Keratinocyte (primary cell): ENCODE data around the gene SAFB2.

ENCODE experiments used
- EZH2 ChIP-seq: IDR thresholded peaks from one replicate; pipeline ENCODE4 v1.6.1; 2012; ENCODE audit warnings: inconsistent platforms, mild to moderate bottlenecking, low read length, moderate library complexity
- TF ChIP-seq, protein P1 (sequence below), 3 experiments: IDR thresholded peaks in 1 of 3; conservative IDR thresholded peaks in 1 of 3; optimal IDR thresholded peaks in 1 of 3; 2 replicates in 2 of 3; 3 replicates in 1 of 3; pipeline versions ENCODE3 to v1.5.1; 2011; ENCODE audit warnings: low read length in 3 of 3, mild to moderate bottlenecking in 3 of 3, moderate library complexity in 2 of 3, control low read depth in 1 of 3, inconsistent platforms in 1 of 3; ENCODE audit not compliant: insufficient read depth in 2 of 3; ENCODE audit errors: extremely low read depth in 1 of 3

DNA sequence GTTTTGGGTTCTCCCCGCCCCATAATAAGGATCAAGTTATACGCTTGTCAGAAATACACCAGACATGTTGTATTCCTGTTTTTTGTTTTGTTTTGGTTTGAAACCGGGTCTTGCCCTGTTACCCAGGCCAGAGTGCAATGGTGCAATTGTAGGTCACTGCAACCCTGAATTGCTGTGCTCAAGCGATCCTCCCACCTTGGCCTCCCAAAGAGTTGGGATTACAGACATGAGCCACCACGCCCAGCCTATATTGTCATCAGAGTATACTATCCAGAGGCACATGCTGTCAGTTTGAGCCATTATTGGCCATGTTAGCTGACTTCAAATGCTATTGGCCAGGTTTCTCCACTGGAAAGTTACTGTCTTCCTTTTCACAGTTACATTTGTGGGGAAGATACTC is 10.1 kb upstream of the SAFB2 start:
- TF ChIP-seq, protein P1, sequence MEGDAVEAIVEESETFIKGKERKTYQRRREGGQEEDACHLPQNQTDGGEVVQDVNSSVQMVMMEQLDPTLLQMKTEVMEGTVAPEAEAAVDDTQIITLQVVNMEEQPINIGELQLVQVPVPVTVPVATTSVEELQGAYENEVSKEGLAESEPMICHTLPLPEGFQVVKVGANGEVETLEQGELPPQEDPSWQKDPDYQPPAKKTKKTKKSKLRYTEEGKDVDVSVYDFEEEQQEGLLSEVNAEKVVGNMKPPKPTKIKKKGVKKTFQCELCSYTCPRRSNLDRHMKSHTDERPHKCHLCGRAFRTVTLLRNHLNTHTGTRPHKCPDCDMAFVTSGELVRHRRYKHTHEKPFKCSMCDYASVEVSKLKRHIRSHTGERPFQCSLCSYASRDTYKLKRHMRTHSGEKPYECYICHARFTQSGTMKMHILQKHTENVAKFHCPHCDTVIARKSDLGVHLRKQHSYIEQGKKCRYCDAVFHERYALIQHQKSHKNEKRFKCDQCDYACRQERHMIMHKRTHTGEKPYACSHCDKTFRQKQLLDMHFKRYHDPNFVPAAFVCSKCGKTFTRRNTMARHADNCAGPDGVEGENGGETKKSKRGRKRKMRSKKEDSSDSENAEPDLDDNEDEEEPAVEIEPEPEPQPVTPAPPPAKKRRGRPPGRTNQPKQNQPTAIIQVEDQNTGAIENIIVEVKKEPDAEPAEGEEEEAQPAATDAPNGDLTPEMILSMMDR (optimal IDR thresholded peaks at IDR 0.05 in 1 of 3, IDR thresholded peaks at IDR 0.05 in 1 of 3, conservative IDR thresholded peaks at IDR 0.05 in 1 of 3; ENCODE audit: extremely low read depth in 1 of 3, insufficient read depth in 2 of 3, low read length in 3 of 3) = no peak
- no peak for TF ChIP-seq EZH2
